GM12878 (cell line): ENCODE data around the gene DMXL1. TPM values are rescaled to one million over a fixed set of nuclear protein-coding genes. Genes with fewer than 3 reads are reported as not detected.

Experiments used
- ASH2L ChIP-seq: fragments of 300-600, 200-600 bp; sonication (generic); IDR thresholded peaks from 2 replicates; pipeline ENCODE4 v1.6.1; 2017; ENCODE audit warnings: low read depth, mild to moderate bottlenecking, borderline replicate concordance
- BACH1 ChIP-seq: fragments of 450-650 bp; IDR thresholded peaks from 2 replicates; pipeline ENCODE4 v1.6.1; 2017; ENCODE audit warnings: mild to moderate bottlenecking, borderline replicate concordance
- CEBPB ChIP-seq, 2 experiments: fragments of 150-350 bp in 1 of 2; IDR thresholded peaks; 2 replicates each; pipeline ENCODE4 v1.6.1; 2012 to 2014; ENCODE audit warnings: low read depth in 2 of 2, low read length in 2 of 2, borderline replicate concordance in 1 of 2, inconsistent platforms in 1 of 2
- CHD1 ChIP-seq: IDR thresholded peaks from 2 replicates; pipeline ENCODE4 v1.6.1; 2012; ENCODE audit warnings: low read depth, low read length, improper control_type of control experiment
- IRF4 ChIP-seq: IDR thresholded peaks from 2 replicates; pipeline ENCODE4 v1.6.1; 2011; ENCODE audit warnings: low read depth, low read length
- JUND ChIP-seq: IDR thresholded peaks from 2 replicates; pipeline ENCODE4 v1.6.1; 2012; ENCODE audit warnings: low read depth, mild to moderate bottlenecking, low read length, improper control_type of control experiment, moderate library complexity
- KLF5 ChIP-seq: fragments of 450-650 bp; IDR thresholded peaks from 2 replicates; pipeline ENCODE4 v1.6.1; 2014; ENCODE audit warnings: mild to moderate bottlenecking; ENCODE audit not compliant: partially characterized antibody
- MEF2B ChIP-seq: fragments of 450-650 bp; IDR thresholded peaks from 2 replicates; pipeline ENCODE4 v1.6.1; 2018; ENCODE audit warnings: mild to moderate bottlenecking, moderate library complexity; ENCODE audit not compliant: partially characterized antibody, poor library complexity, severe bottlenecking
- NR2C2 ChIP-seq: IDR thresholded peaks from 2 replicates; pipeline ENCODE4 v1.6.1; 2011; ENCODE audit warnings: borderline replicate concordance, low read depth; ENCODE audit not compliant: control insufficient read depth, insufficient read length
- PAX5 ChIP-seq: IDR thresholded peaks from 2 replicates; pipeline ENCODE4 v1.6.1; 2011; ENCODE audit warnings: low read depth, low read length, borderline replicate concordance
- SIN3A ChIP-seq: IDR thresholded peaks from 2 replicates; pipeline ENCODE4 v1.6.1; 2012; ENCODE audit warnings: low read depth, low read length, improper control_type of control experiment
- SIX5 ChIP-seq: IDR thresholded peaks from 2 replicates; pipeline ENCODE4 v1.6.1; 2011; ENCODE audit warnings: mild to moderate bottlenecking, low read depth, low read length, moderate library complexity; ENCODE audit not compliant: severe bottlenecking
- SMAD1 ChIP-seq: fragments of 450-650 bp; IDR thresholded peaks from 2 replicates; pipeline ENCODE4 v1.6.1; 2018; ENCODE audit warnings: mild to moderate bottlenecking, low read depth; ENCODE audit not compliant: partially characterized antibody
- SREBF2 ChIP-seq: IDR thresholded peaks from 2 replicates; pipeline ENCODE4 v1.6.1; 2012; ENCODE audit warnings: mild to moderate bottlenecking, low read length
- SUZ12 ChIP-seq: fragments of 200-600 bp; sonication (generic); IDR thresholded peaks from one replicate; pipeline ENCODE4 v1.6.1; 2018; ENCODE audit warnings: antibody characterized with exemption, mild to moderate bottlenecking; ENCODE audit not compliant: unreplicated experiment
- TAF1 ChIP-seq: IDR thresholded peaks from 2 replicates; pipeline ENCODE4 v1.6.1; 2011; ENCODE audit warnings: mild to moderate bottlenecking, low read depth, low read length, borderline replicate concordance
- TBL1XR1 ChIP-seq: IDR thresholded peaks from 2 replicates; pipeline ENCODE4 v1.6.1; 2012; ENCODE audit warnings: low read depth, low read length, improper control_type of control experiment
- ZNF207 ChIP-seq: fragments of 450-650 bp; IDR thresholded peaks from 2 replicates; pipeline ENCODE4 v1.6.1; 2014; ENCODE audit warnings: antibody characterized with exemption, mild to moderate bottlenecking, borderline replicate concordance
- ZNF217 ChIP-seq: fragments of 450-650 bp; IDR thresholded peaks from 2 replicates; pipeline ENCODE4 v1.6.1; 2017; ENCODE audit warnings: antibody characterized with exemption, mild to moderate bottlenecking
- ZZZ3 ChIP-seq: IDR thresholded peaks from 2 replicates; pipeline ENCODE4 v1.6.1; 2011; ENCODE audit warnings: low read depth; ENCODE audit not compliant: control insufficient read depth, insufficient read length
- polyA plus RNA-seq, 11 experiments: library from polyadenylated mRNA; depleted of rRNA in 4 of 11; unstranded in 6 of 11; stranded (reverse) in 5 of 11; fragments of >200 nt; fragmentation: Nextera tagmentation in 4 of 11; fragmentation: Illumina TruSeq in 1 of 11; extraction: Ambion mirVana in 4 of 11; extraction: Trizol in 1 of 11; gene quantifications; 1 replicate in 1 of 11; 2 replicates in 10 of 11; pipeline versions ENCODE4 v1.2.1 to v1.2.3, GENCODE V29; 2011 to 2016; ENCODE audit warnings: inconsistent platforms in 2 of 11, missing spikeins in 2 of 11, low read depth in 1 of 11
- total RNA-seq, 4 experiments: library from RNA; depleted of rRNA in 3 of 4; stranded (reverse); fragments of >200 nt in 3 of 4; fragmentation: Illumina TruSeq in 1 of 4; extraction: Trizol in 1 of 4; gene quantifications; 2 replicates each; pipeline versions ENCODE4 v1.2.1 to v1.2.3, GENCODE V29; 2013 to 2021
- TF ChIP-seq, protein P1 (sequence below): fragments of 450-650 bp; IDR thresholded peaks from 2 replicates; pipeline ENCODE4 v1.6.1; 2016; ENCODE audit warnings: mild to moderate bottlenecking
- TF ChIP-seq, protein P2 (sequence below): IDR thresholded peaks from 2 replicates; pipeline ENCODE4 v1.6.1; 2012; ENCODE audit warnings: low read depth, low read length, improper control_type of control experiment
- TF ChIP-seq, protein P3 (sequence below): IDR thresholded peaks from 2 replicates; pipeline ENCODE4 v1.6.1; 2012; ENCODE audit warnings: low read length, inconsistent platforms
- TF ChIP-seq, protein P4 (sequence below): fragments of 450-650 bp; IDR thresholded peaks from 2 replicates; pipeline ENCODE4 v1.6.1; 2016; ENCODE audit warnings: mild to moderate bottlenecking
- TF ChIP-seq, protein P5 (sequence below): IDR thresholded peaks from 2 replicates; pipeline ENCODE4 v1.6.1; 2011; ENCODE audit warnings: borderline replicate concordance, low read depth, mild to moderate bottlenecking, moderate library complexity, low read length; ENCODE audit not compliant: insufficient read depth, poor library complexity, severe bottlenecking

Gene DMXL1
- total and polyA plus RNA-seq, 10 of the 15 experiments (the other 5 are each of a cell fraction or from before 2014, with no cell fraction given): 9.1 to 67.7 (median 34.1) TPM

DNA sequence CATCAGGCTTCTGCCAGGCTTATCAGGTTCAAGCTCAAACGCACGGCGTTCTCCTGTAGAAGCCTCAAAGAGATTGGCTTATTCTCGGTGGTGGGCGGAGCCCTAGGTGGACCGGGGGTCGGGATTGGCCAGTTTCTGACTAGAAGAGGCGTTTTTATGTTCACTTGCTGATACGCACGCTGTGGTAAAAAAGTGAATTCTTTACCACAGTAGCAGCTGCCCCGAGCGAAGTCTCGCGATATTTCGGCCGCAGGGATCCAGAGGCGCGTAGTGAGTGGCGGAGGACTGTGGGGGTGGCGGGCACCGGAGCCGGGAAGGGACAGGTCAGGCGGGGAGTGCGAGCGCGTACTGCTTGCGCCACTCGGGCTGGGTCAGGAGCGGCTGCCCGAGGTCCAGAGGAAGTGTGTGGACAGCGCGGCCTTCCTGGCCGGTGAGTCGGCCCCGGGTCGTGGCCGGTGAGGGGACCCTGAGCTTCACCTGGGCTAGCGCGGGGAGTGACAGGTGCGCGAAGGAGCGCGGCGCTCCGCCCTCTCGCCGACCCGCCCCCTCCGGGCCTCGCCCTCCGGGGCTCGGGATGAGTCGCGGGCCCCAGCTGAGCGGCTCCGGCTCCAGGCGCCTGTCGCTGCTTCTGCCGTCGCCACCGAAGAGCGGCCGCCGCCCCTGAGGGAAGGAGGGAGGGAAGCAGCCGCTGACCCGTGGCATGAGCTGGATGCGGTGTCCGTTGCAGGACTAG, at the start of gene DMXL1 (continued):
- TF ChIP-seq, protein P1, sequence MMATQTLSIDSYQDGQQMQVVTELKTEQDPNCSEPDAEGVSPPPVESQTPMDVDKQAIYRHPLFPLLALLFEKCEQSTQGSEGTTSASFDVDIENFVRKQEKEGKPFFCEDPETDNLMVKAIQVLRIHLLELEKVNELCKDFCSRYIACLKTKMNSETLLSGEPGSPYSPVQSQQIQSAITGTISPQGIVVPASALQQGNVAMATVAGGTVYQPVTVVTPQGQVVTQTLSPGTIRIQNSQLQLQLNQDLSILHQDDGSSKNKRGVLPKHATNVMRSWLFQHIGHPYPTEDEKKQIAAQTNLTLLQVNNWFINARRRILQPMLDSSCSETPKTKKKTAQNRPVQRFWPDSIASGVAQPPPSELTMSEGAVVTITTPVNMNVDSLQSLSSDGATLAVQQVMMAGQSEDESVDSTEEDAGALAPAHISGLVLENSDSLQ: peak; percentile 94
- peak; percentile 69 for TF ChIP-seq ZNF217
- TF ChIP-seq ZNF207: no peak; the same call in 1 of the 2 replicates
- no peak for TF ChIP-seq MEF2B
- TF ChIP-seq JUND: 0 out of 2 replicates have a peak, but pooled peaks have one; percentile 18
- TF ChIP-seq SMAD1: no peak
- TF ChIP-seq ZZZ3: no peak
- TF ChIP-seq, protein P2, sequence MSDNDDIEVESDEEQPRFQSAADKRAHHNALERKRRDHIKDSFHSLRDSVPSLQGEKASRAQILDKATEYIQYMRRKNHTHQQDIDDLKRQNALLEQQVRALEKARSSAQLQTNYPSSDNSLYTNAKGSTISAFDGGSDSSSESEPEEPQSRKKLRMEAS: peak; percentile 74; the same call in 1 of the 2 replicates
- TF ChIP-seq, protein P3, sequence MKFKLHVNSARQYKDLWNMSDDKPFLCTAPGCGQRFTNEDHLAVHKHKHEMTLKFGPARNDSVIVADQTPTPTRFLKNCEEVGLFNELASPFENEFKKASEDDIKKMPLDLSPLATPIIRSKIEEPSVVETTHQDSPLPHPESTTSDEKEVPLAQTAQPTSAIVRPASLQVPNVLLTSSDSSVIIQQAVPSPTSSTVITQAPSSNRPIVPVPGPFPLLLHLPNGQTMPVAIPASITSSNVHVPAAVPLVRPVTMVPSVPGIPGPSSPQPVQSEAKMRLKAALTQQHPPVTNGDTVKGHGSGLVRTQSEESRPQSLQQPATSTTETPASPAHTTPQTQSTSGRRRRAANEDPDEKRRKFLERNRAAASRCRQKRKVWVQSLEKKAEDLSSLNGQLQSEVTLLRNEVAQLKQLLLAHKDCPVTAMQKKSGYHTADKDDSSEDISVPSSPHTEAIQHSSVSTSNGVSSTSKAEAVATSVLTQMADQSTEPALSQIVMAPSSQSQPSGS: peak; percentile 49; the same call in 1 of the 2 replicates
- TF ChIP-seq KLF5: no peak
- peak; percentile 28; the same call in 1 of the 2 replicates for TF ChIP-seq TAF1
- no peak for TF ChIP-seq NR2C2
- TF ChIP-seq PAX5: peak; percentile 16; the same call in 1 of the 2 replicates
- peak; percentile 91 for TF ChIP-seq BACH1
- TF ChIP-seq, protein P4, sequence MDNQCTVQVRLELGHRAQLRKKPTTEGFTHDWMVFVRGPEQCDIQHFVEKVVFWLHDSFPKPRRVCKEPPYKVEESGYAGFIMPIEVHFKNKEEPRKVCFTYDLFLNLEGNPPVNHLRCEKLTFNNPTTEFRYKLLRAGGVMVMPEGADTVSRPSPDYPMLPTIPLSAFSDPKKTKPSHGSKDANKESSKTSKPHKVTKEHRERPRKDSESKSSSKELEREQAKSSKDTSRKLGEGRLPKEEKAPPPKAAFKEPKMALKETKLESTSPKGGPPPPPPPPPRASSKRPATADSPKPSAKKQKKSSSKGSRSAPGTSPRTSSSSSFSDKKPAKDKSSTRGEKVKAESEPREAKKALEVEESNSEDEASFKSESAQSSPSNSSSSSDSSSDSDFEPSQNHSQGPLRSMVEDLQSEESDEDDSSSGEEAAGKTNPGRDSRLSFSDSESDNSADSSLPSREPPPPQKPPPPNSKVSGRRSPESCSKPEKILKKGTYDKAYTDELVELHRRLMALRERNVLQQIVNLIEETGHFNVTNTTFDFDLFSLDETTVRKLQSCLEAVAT: peak; percentile 88
- TF ChIP-seq TBL1XR1: no peak
- 0 out of 2 replicates have a peak, but pooled peaks have one; percentile 39 for TF ChIP-seq ASH2L
- 0 out of 2 replicates have a peak, but pooled peaks have one; percentile 23 for TF ChIP-seq SREBF2
- TF ChIP-seq SIX5: no peak
- TF ChIP-seq, protein P5, sequence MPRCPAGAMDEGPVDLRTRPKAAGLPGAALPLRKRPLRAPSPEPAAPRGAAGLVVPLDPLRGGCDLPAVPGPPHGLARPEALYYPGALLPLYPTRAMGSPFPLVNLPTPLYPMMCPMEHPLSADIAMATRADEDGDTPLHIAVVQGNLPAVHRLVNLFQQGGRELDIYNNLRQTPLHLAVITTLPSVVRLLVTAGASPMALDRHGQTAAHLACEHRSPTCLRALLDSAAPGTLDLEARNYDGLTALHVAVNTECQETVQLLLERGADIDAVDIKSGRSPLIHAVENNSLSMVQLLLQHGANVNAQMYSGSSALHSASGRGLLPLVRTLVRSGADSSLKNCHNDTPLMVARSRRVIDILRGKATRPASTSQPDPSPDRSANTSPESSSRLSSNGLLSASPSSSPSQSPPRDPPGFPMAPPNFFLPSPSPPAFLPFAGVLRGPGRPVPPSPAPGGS: no peak
- no peak for TF ChIP-seq SUZ12
- no peak for TF ChIP-seq CEBPB (IDR thresholded peaks at IDR 0.05; ENCODE audit: borderline replicate concordance in 1 of 2, low read depth in 2 of 2, low read length in 2 of 2)
- 0 out of 2 replicates have a peak, but pooled peaks have one; percentile 52 for TF ChIP-seq IRF4
- peak; percentile 85; the same call in 1 of the 2 replicates for TF ChIP-seq SIN3A
- TF ChIP-seq CHD1: no peak
